Naive B cell (primary cell): Measurements from ENCODE around the gene AHI1. TPM values are rescaled to one million over a fixed set of nuclear protein-coding genes. Genes with fewer than 3 reads are reported as not detected.
A peak's percentile ranks its signal among the peaks of the same experiment; 100 is the strongest.

Experiments
- ATAC-seq, 2 donors: fragments of 150-1000 bp; cut with Tn5 transposase; 2 replicates each; pipeline ENCODE4 v1.10.0; 2021; ENCODE audit warnings: low read depth in 2 of 2, mild to moderate bottlenecking in 2 of 2, moderate library complexity in 2 of 2
- DNase-seq: peaks from one replicate; pipeline ENCODE4 v3.0.0; 2022
- H3K27ac Mint-ChIP-seq, 6 donors: one replicate each; pipeline ENCODE4 v1.8.0; 2020 to 2022; ENCODE audit warnings: mild to moderate bottlenecking in 6 of 6, mixed read lengths in 6 of 6, moderate library complexity in 5 of 6, inconsistent platforms in 2 of 6
- H3K27me3 Mint-ChIP-seq, 3 donors: one replicate each; pipeline ENCODE4 v1.8.0; 2021 to 2022; ENCODE audit warnings: mixed read lengths in 3 of 3, mild to moderate bottlenecking in 1 of 3
- H3K36me3 Mint-ChIP-seq, 2 donors: one replicate each; pipeline ENCODE4 v1.8.0; 2020 to 2022; ENCODE audit warnings: mixed read lengths in 2 of 2, inconsistent platforms in 1 of 2, mild to moderate bottlenecking in 1 of 2
- H3K4me1 Mint-ChIP-seq, 3 donors: one replicate each; pipeline ENCODE4 v1.8.0; 2020 to 2022; ENCODE audit warnings: mixed read lengths in 3 of 3, inconsistent platforms in 1 of 3, mild to moderate bottlenecking in 1 of 3, moderate library complexity in 1 of 3
- H3K4me3 Mint-ChIP-seq, 8 donors: one replicate each; pipeline ENCODE4 v1.8.0; 2020 to 2022; ENCODE audit warnings: mild to moderate bottlenecking in 8 of 8, mixed read lengths in 8 of 8, moderate library complexity in 8 of 8, inconsistent platforms in 2 of 8
- H3K9me3 Mint-ChIP-seq, 7 donors: one replicate each; pipeline ENCODE4 v1.8.0; 2020 to 2022; ENCODE audit warnings: mixed read lengths in 7 of 7, mild to moderate bottlenecking in 5 of 7, inconsistent platforms in 2 of 7, moderate library complexity in 1 of 7
- polyA plus RNA-seq, 6 donors: library from polyadenylated mRNA; unstranded; fragments of 300-500 nt; fragmentation: Illumina TruSeq; gene quantifications; one replicate each; pipeline ENCODE4 v1.2.3, GENCODE V29; 2021; ENCODE audit warnings: low read depth in 6 of 6

The AHI1 gene
- polyA plus RNA-seq, 6 donors from 2014 or later = 2.5 to 7.8 (median 6.1) TPM; not detected in 1

- no peak for DNase-seq
- H3K4me3 Mint-ChIP-seq = no peak overlapping the region
- peak overlapping the region in 1 of 6 donors; percentile 2 for H3K27ac Mint-ChIP-seq
- no peak for ATAC-seq
- no peaks in the 10 kb centered on the region for H3K4me1 Mint-ChIP-seq
- H3K9me3 Mint-ChIP-seq = peaks cover 0 to 6% (median under 1%) of the 10 kb centered on the region in 7 donors
- H3K36me3 Mint-ChIP-seq = peaks cover 3 to 22% of the 10 kb centered on the region in 2 donors
- no peaks in the 10 kb centered on the region for H3K27me3 Mint-ChIP-seq
Measured at GRCh38 chr6:135300576-135300975, 197.0 kb downstream of the AHI1 start.

DNA sequence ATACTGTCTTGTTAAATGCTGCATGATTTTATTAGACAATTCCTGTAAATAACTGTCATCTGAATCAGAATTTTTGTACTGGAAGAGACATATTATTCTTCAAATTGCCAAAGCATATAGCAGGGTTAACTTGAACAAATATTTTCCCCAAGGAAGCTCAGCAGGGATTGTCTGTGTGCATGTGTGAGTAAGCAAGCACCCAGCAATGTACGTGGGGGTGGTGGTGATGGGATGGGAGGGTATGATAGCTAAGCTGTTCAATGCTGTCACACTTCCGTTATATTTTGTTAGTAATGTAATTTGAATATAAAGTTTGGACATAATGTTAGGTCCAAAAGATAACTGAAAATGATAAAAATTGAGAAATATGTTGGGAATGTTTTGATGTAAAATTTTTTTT is 198.3 kb downstream of the AHI1 start:
- Mint-ChIP-seq H3K4me3 (no peak overlapping the region), H3K27ac (no peak overlapping the region), H3K27me3 (no peaks in the 10 kb centered on the region), H3K4me1 (no peaks in the 10 kb centered on the region), H3K9me3 (peaks cover 0 to 9% (median 3%) of the 10 kb centered on the region in 7 donors), H3K36me3 (peaks cover 8 to 21% of the 10 kb centered on the region in 2 donors)
- no peak for ATAC-seq
- no peak for DNase-seq

DNA sequence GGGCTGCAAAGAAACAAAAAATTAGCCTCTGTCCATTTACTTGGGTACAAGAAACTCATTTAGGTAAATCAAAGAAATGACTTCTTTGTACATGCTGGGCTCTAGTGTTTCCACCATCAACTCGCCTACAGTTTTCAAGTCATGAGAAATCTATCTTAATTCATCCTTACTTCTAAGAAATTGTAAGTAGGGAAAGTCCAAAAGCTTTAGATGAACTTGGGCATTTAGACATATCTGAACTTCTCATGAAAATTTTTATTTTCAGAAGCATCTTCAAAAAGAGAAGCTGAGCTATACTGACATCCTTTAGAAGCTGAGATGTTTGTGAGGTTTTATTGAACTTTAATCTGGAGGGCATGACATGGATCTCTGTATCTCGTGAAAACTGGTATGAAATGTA is 199.1 kb downstream of the AHI1 start:
- peaks cover 0 to 9% (median 3%) of the 10 kb centered on the region in 7 donors for H3K9me3 Mint-ChIP-seq
- no peaks in the 10 kb centered on the region for H3K27me3 Mint-ChIP-seq
- no peak overlapping the region for H3K4me3 Mint-ChIP-seq
- ATAC-seq (no peak), DNase-seq (no peak)
- H3K36me3 Mint-ChIP-seq = peaks cover 8 to 21% of the 10 kb centered on the region in 2 donors
- no peak overlapping the region for H3K27ac Mint-ChIP-seq
- no peaks in the 10 kb centered on the region for H3K4me1 Mint-ChIP-seq

DNA sequence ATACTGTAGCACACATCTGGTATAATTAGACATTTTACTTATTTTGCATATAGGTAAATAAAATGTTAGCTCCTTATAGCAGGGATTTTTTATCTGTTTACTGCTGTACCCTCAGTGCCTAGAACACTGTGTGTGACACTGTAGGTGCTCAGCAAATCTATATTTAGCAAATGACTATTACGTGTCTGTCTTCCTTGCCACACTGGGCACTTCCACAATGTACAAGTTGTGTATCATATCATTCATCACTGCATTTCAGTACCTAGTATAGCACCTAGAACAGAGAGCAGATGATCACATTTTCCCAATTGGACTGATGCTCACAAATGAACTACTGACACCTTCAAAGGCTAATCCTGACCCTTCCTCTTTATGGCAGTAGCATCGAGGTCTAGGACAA is 200.8 kb downstream of the AHI1 start:
- Mint-ChIP-seq H3K27ac (peak overlapping the region in 2 of 6 donors; percentile 1 to 15), H3K27me3 (no peaks in the 10 kb centered on the region), H3K4me3 (no peak overlapping the region), H3K36me3 (peaks cover 8 to 10% of the 10 kb centered on the region in 2 donors), H3K4me1 (no peaks in the 10 kb centered on the region), H3K9me3 (peaks cover 0 to 9% (median 3%) of the 10 kb centered on the region in 7 donors)
- ATAC-seq (no peak), DNase-seq (no peak)

GRCh38 chr6:135295085-135295484 is 202.5 kb downstream of the AHI1 start:
- Mint-ChIP-seq H3K27ac (no peak overlapping the region), H3K36me3 (peaks cover 8 to 10% of the 10 kb centered on the region in 2 donors), H3K4me3 (no peak overlapping the region), H3K27me3 (no peaks in the 10 kb centered on the region), H3K4me1 (no peaks in the 10 kb centered on the region), H3K9me3 (peaks cover 0 to 9% (median 3%) of the 10 kb centered on the region in 7 donors)
- no peak for DNase-seq
- no peak for ATAC-seq

- no peak overlapping the region for H3K27ac Mint-ChIP-seq
- peaks cover 8% of the 10 kb centered on the region in 2 donors for H3K36me3 Mint-ChIP-seq
- H3K27me3 Mint-ChIP-seq = no peaks in the 10 kb centered on the region
- no peak overlapping the region for H3K4me3 Mint-ChIP-seq
- peaks cover 0 to 9% (median 3%) of the 10 kb centered on the region in 7 donors for H3K9me3 Mint-ChIP-seq
- no peak for ATAC-seq
- peaks cover 9 to 13% (median 11%) of the 10 kb centered on the region in 3 donors for H3K4me1 Mint-ChIP-seq
- no peak for DNase-seq
Measured at GRCh38 chr6:135291288-135292076, 206.1 kb downstream of the AHI1 start.

- ATAC-seq (no peak), DNase-seq (no peak)
- Mint-ChIP-seq H3K27me3 (no peaks in the 10 kb centered on the region), H3K9me3 (no peaks in the 10 kb centered on the region), H3K4me1 (peaks cover 9 to 15% (median 14%) of the 10 kb centered on the region in 3 donors), H3K36me3 (no peaks in the 10 kb centered on the region), H3K4me3 (peak overlapping the region in 1 of 8 donors; percentile 13), H3K27ac (no peak overlapping the region)
Measured at GRCh38 chr6:135289816-135290215, 207.7 kb downstream of the AHI1 start.

- Mint-ChIP-seq H3K9me3 (no peaks in the 10 kb centered on the region), H3K27ac (peak overlapping the region; percentile 7 to 94 (median 49)), H3K27me3 (no peaks in the 10 kb centered on the region), H3K4me3 (peak overlapping the region in 7 of 8 donors; percentile 1 to 44 (median 27)), H3K36me3 (no peaks in the 10 kb centered on the region), H3K4me1 (peaks cover 9 to 15% (median 14%) of the 10 kb centered on the region in 3 donors)
- ATAC-seq (peak; percentile 16 to 52), DNase-seq (peak; percentile 9)
Measured at GRCh38 chr6:135286962-135287538, 210.5 kb downstream of the AHI1 start.

DNA sequence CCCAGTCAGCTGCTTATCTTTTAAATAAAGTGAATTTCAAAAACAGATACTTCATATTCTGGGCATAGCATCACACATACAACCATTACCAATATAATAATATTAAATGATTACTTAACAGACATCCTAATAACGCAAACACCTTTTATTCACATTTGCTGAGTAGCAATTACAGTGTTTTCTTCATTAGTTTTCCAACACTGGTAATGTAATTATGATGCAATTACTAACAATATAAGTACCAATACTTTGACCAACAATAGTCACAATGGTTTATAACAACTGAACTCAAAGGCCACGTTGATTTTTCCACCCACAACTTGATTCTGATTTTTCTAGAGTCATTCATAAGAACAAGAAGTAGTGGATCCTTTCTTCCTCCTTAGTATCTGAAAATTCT is 212.4 kb downstream of the AHI1 start:
- no peaks in the 10 kb centered on the region for H3K36me3 Mint-ChIP-seq
- no peak for ATAC-seq
- H3K9me3 Mint-ChIP-seq = no peaks in the 10 kb centered on the region
- H3K4me3 Mint-ChIP-seq = no peak overlapping the region
- no peak overlapping the region for H3K27ac Mint-ChIP-seq
- peaks cover 21 to 33% (median 29%) of the 10 kb centered on the region in 3 donors for H3K4me1 Mint-ChIP-seq
- DNase-seq = no peak
- no peaks in the 10 kb centered on the region for H3K27me3 Mint-ChIP-seq

- no peak for DNase-seq
- Mint-ChIP-seq H3K27me3 (no peaks in the 10 kb centered on the region), H3K9me3 (no peaks in the 10 kb centered on the region), H3K4me1 (peaks cover 23 to 36% (median 32%) of the 10 kb centered on the region in 3 donors), H3K27ac (no peak overlapping the region), H3K36me3 (no peaks in the 10 kb centered on the region), H3K4me3 (peak overlapping the region in 1 of 8 donors; percentile 45)
- ATAC-seq = no peak
Measured at GRCh38 chr6:135283926-135284325, 213.6 kb downstream of the AHI1 start.

GRCh38 chr6:135282395-135282794 is 215.1 kb downstream of the AHI1 start:
- Mint-ChIP-seq H3K36me3 (no peaks in the 10 kb centered on the region), H3K4me3 (no peak overlapping the region), H3K27ac (no peak overlapping the region), H3K4me1 (peaks cover 23 to 34% (median 27%) of the 10 kb centered on the region in 3 donors), H3K27me3 (no peaks in the 10 kb centered on the region), H3K9me3 (no peaks in the 10 kb centered on the region)
- ATAC-seq = no peak
- no peak for DNase-seq

GRCh38 chr6:135281964-135282363 is 215.6 kb downstream of the AHI1 start:
- Mint-ChIP-seq H3K36me3 (no peaks in the 10 kb centered on the region), H3K4me1 (peaks cover 18 to 30% (median 22%) of the 10 kb centered on the region in 3 donors), H3K27ac (peak overlapping the region in 2 of 6 donors; percentile 11 to 85), H3K4me3 (no peak overlapping the region), H3K9me3 (no peaks in the 10 kb centered on the region), H3K27me3 (no peaks in the 10 kb centered on the region)
- ATAC-seq (no peak), DNase-seq (no peak)

DNA sequence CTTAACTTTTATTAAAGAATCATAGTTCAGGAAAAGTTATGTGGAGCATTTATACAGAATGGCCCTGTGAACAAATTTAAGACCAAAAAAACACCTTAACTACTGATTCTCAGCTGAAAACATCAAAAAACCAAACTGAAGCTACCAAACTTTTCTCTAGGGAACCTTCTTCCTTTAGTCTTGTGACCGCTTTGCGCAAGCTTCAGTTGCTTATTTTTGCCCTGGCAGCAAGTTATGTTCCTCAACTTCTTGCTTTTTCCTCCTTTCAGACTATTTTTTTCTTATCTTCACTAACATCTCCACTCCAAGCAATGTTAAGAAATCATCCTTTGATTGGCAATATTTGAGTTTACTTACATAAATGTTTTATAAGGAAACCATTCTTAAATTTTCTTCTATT is 216.3 kb downstream of the AHI1 start:
- Mint-ChIP-seq H3K27ac (peak overlapping the region in 1 of 6 donors; percentile 85), H3K27me3 (no peaks in the 10 kb centered on the region), H3K4me1 (peaks cover 15 to 22% (median 17%) of the 10 kb centered on the region in 3 donors), H3K4me3 (peak overlapping the region in 5 of 8 donors; percentile 15 to 60 (median 22)), H3K9me3 (no peaks in the 10 kb centered on the region), H3K36me3 (no peaks in the 10 kb centered on the region)
- ATAC-seq = peak; percentile 34 to 67
- peak; percentile 7 for DNase-seq
